Astrocyte of the cerebellum (primary cell): ENCODE results near the gene SKIL.
A peak's percentile ranks its signal among the peaks of the same experiment; 100 is the strongest.

Experiments used
- DNase-seq: peaks from one replicate; pipeline ENCODE4 v3.0.0-alpha.2; 2011; ENCODE audit warnings: low read depth
- H3K4me3 ChIP-seq: 2 replicates; pipeline ENCODE4 v1.5.1; 2011; ENCODE audit warnings: mild to moderate bottlenecking, low read depth, low read length, moderate library complexity
- CTCF ChIP-seq: IDR thresholded peaks from 2 replicates; pipeline ENCODE4 v1.5.1; 2012; ENCODE audit warnings: low read length, low read depth, moderate library complexity, mild to moderate bottlenecking; ENCODE audit errors: missing control alignments
- in situ Hi-C: cut with HindIII; loops from 2 replicates; pipeline ENCODE4 v1.10.0; 2017; ENCODE audit warnings: low sequenced_read_pairs

Gene SKIL

DNA sequence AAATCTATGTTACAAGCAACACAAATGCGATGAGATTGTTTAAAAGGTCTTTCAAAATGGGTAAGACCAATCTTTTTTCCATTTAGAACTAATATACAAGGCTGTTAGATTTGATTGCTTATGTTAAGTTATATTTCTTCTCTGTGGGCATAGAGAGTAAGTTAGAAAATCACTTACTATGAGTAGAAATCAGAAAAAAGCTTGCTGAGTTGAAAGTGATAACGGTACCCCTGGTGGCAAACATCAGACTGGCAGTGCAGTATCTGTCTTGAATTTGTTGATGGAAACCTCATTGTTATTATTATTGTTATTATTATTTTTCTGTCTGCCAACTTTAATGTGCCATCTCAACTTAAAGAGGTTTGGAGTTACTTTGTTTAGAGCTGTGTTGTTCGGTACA, 73.5 kb downstream of the SKIL start:
- peak; percentile 29 for TF ChIP-seq CTCF
- no peak overlapping the region for H3K4me3 ChIP-seq
- DNase-seq: no peak
- in situ Hi-C loops: no loop called here

DNA sequence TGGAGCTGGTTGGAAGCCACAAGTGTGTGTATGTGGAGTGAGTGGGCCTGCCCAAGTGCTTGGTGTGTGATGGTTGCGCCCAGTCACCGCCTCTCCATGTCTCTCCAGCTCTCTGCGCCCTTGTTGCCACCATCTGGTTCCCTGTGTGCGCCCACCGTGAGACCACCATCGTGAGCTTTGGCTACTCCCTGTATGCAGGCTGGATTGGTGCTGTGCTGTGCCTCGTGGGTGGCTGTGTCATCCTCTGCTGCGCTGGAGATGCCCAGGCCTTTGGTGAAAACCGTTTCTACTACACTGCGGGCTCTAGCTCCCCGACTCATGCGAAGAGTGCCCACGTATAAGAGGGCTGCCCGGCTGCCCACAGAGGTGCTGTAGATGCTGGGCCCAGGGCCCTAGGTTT, 74.9 kb downstream of the SKIL start:
- in situ Hi-C loops: no loop called here
- no peak for TF ChIP-seq CTCF
- H3K4me3 ChIP-seq: no peak overlapping the region
- no peak for DNase-seq

DNA sequence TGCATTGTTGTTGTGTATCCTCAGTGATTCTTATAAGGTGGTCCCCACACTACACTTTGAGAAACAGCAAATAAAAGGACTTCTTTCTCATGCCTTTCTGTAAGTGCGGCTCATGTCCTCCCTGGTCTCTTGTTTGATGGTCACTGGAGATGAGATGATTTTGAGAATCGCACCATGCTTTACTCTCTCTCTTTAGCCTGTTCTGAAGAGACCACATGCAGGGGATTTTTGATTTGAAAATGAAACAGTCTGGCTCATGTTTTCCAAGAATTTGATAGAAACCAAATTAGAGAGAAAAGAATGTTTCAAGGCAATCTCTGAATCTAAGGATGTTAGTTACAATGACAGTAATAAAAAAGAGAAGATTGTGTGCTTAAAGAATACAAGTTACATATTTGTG, 79.2 kb downstream of the SKIL start:
- in situ Hi-C loops: no loop called here
- DNase-seq: no peak
- no peak for TF ChIP-seq CTCF
- H3K4me3 ChIP-seq: no peak overlapping the region

DNA sequence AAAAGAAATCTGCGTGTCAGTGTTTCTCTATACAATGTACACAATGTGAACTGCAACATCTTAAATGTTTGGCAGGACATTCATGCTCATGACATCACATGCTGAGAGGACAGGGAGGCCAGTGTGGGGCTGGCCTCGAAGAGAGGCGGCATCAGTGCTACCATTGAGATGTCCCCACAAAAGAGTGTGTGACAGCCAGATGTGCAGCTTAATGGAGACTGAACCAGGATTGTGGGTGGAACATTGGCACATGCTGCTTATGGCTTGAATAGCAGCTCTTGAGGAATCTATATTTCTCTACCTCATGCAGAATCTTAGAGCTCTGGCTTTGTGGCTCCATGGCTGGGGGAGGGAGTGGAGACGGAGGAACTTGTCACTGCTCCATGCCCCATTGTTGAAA, 79.7 kb downstream of the SKIL start:
- no peak overlapping the region for H3K4me3 ChIP-seq
- DNase-seq: no peak
- TF ChIP-seq CTCF: no peak
- in situ Hi-C loops: no loop called here

DNA sequence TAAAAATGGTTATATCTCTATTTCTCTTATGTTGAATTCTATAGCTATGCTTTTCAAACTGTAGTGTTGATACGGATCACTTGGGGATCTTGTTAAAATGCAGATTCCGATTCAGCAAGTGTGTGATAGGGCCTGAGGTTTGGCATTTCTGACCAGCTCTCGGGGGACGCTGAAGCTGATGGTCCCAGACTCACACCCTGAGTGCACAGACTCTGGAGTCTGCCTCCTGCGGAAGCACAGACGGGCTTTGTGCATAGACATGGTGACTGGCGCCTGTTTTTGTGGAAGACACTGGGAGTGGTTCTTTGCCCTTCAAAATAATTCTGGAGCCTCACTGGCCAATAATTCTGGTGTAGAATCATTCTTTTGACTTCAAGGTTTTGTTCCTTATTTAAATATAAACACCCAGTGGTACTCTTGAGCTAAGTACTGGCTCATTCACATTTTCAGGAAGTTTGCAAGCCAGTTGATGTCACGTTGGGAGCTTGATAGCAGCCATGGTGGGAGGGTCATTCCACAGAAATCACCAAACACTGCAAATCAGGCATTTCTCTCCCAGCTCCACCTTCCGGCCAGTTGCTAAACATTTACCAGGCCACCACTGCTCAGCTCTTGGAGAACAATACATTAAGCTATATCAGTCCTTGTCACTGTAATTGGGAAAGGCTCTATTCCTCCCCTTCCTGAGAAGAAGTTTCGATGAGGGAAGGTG, 80.3 kb downstream of the SKIL start:
- DNase-seq: no peak
- in situ Hi-C loops: no loop called here
- no peak for TF ChIP-seq CTCF
- H3K4me3 ChIP-seq: no peak overlapping the region

GRCh38 chr3:170438836-170439235, 81.3 kb downstream of the SKIL start:
- in situ Hi-C loops: no loop called here
- no peak for TF ChIP-seq CTCF
- no peak overlapping the region for H3K4me3 ChIP-seq
- no peak for DNase-seq

GRCh38 chr3:170440344-170440743, 82.8 kb downstream of the SKIL start:
- in situ Hi-C loops: no loop called here
- no peak for DNase-seq
- no peak for TF ChIP-seq CTCF
- no peak overlapping the region for H3K4me3 ChIP-seq
